Measurements from ENCODE around the gene TMEM184A. TPM values are rescaled to one million over a fixed set of nuclear protein-coding genes. Genes with fewer than 3 reads are reported as not detected.

Gene TMEM184A
- total RNA-seq, 4 donors from 2014 or later = 0.29 to 2.8 (median 0.64) TPM; not detected in 1

- intact Hi-C loops (cut with DNase I; ENCODE audit: low total_unique reads) = no loop called here
- H3K27ac ChIP-seq = no peak overlapping the region
- H3K36me3 ChIP-seq = no peaks in the 10 kb centered on the region
- H3K4me3 ChIP-seq = no peak overlapping the region
- H3K4me1 ChIP-seq = no peaks in the 10 kb centered on the region
- DNase-seq = no peak
- H3K9me3 ChIP-seq = no peaks in the 10 kb centered on the region
- peaks cover 0 to 18% of the 10 kb centered on the region in 2 donors for H3K27me3 ChIP-seq
- TF ChIP-seq, protein P1, sequence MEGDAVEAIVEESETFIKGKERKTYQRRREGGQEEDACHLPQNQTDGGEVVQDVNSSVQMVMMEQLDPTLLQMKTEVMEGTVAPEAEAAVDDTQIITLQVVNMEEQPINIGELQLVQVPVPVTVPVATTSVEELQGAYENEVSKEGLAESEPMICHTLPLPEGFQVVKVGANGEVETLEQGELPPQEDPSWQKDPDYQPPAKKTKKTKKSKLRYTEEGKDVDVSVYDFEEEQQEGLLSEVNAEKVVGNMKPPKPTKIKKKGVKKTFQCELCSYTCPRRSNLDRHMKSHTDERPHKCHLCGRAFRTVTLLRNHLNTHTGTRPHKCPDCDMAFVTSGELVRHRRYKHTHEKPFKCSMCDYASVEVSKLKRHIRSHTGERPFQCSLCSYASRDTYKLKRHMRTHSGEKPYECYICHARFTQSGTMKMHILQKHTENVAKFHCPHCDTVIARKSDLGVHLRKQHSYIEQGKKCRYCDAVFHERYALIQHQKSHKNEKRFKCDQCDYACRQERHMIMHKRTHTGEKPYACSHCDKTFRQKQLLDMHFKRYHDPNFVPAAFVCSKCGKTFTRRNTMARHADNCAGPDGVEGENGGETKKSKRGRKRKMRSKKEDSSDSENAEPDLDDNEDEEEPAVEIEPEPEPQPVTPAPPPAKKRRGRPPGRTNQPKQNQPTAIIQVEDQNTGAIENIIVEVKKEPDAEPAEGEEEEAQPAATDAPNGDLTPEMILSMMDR (IDR thresholded peaks at IDR 0.05) = no peak
- no peak for TF ChIP-seq POLR2A (IDR thresholded peaks at IDR 0.05)
Observed at GRCh38 chr7:1596181-1597043, 40.4 kb upstream of the TMEM184A start.

DNA sequence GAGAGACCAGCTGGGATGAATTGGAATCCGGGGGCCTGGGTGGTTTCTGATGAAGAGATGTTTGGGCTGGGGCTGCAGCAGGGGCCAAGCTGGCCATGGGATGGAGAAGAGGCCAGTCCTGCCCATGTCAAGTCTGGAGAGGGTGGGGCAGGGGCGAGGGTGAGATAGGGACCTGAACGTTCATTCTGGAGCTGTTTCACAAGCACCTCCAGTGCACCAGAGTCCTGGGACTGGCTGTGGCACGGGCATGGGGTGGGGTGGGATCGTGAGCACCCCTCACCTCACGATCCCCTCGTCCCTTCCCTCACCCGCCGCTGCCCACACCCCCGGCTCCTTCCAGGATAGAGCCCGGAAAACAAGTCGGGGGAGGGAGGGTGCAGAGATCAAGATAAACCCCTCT is 39.6 kb upstream of the TMEM184A start:
- Histone ChIP-seq H3K27ac (no peak overlapping the region), H3K4me3 (no peak overlapping the region), H3K9me3 (no peaks in the 10 kb centered on the region), H3K36me3 (no peaks in the 10 kb centered on the region), H3K4me1 (no peaks in the 10 kb centered on the region), H3K27me3 (peaks cover 0 to 18% of the 10 kb centered on the region in 2 donors)
- no peak for DNase-seq
- TF ChIP-seq, protein P1 (IDR thresholded peaks at IDR 0.05) = no peak
- TF ChIP-seq POLR2A (IDR thresholded peaks at IDR 0.05) = no peak
- intact Hi-C loops (cut with DNase I; ENCODE audit: low total_unique reads) = no loop called here

DNA sequence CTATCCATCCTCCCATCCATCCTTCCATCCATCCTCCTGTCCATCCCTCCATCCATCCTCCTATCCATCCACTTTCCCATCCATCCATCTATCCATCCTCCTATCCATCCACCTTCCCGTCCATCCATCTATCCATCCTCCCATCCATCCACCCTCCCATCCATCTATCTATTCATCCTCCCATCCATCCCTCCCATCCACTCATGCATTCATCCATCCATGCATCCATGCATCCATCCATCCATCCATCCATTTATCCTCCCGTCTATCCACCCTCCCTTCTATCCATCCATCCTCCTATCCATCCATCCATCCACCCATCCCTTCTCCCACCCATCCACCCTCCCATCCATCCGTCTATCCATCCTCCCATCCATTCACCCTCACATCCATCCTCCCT is 39.0 kb upstream of the TMEM184A start:
- TF ChIP-seq POLR2A (IDR thresholded peaks at IDR 0.05) = no peak
- TF ChIP-seq, protein P1 (IDR thresholded peaks at IDR 0.05) = no peak
- Histone ChIP-seq H3K27ac (no peak overlapping the region), H3K27me3 (peaks cover 0 to 18% of the 10 kb centered on the region in 2 donors), H3K9me3 (no peaks in the 10 kb centered on the region), H3K36me3 (no peaks in the 10 kb centered on the region), H3K4me3 (no peak overlapping the region), H3K4me1 (no peaks in the 10 kb centered on the region)
- no peak for DNase-seq
- intact Hi-C loops (cut with DNase I; ENCODE audit: low total_unique reads) = no loop called here

GRCh38 chr7:1593904-1594421 is 38.0 kb upstream of the TMEM184A start:
- Histone ChIP-seq H3K9me3 (peaks cover 0 to 3% of the 10 kb centered on the region in 2 donors), H3K4me1 (no peaks in the 10 kb centered on the region), H3K4me3 (no peak overlapping the region), H3K27ac (no peak overlapping the region), H3K27me3 (peaks cover 0 to 18% of the 10 kb centered on the region in 2 donors), H3K36me3 (no peaks in the 10 kb centered on the region)
- TF ChIP-seq, protein P1 (IDR thresholded peaks at IDR 0.05) = no peak
- TF ChIP-seq POLR2A (IDR thresholded peaks at IDR 0.05) = no peak
- intact Hi-C loops (cut with DNase I; ENCODE audit: low total_unique reads) = no loop called here
- no peak for DNase-seq

Data from uterus (tissue), 4 donors.